Measurements from ENCODE around the gene EFHC1. TPM values are rescaled to one million over a fixed set of nuclear protein-coding genes. Genes with fewer than 3 reads are reported as not detected.

Gene EFHC1
- total RNA-seq, 1 donor from 2014 or later, result 6.6 TPM

DNA sequence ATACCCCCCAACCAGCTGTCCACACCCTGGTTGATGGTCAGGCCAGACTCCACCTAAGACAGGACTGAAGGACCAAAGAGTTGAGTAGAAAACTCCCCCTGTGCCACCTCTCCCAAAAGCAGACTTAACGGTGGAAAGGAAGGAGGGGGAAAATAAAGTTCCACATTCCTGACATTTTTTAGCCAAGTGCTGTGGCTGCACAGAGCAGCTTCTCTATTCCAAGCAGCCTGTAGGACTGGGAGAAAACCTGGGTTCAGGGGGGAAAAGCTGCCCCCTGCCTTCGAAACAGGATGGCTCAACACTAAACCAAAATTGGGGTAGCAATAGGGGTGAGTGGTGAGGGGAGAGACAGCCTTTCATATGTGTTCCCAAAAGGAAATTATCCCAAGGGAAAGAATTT is 153.2 kb downstream of the EFHC1 start:
- TF ChIP-seq CTCF (IDR thresholded peaks at IDR 0.05; ENCODE audit: insufficient read depth, low read length, severe bottlenecking), result no peak
- Histone ChIP-seq H3K4me3 (ENCODE audit: low read depth, low read length) (no peak overlapping the region), H3K27me3 (ENCODE audit: control insufficient read depth, insufficient read depth, low read length) (no peaks in the 10 kb centered on the region), H3K36me3 (ENCODE audit: control insufficient read depth, insufficient read depth, low read length) (no peaks in the 10 kb centered on the region)
- FAIRE-seq, result no peak
- no peak for DNase-seq (ENCODE audit: low read depth)

Other genes starting within 250 kb of the EFHC1 start
- not detected in 2 replicates for gene IL17A, start 234.0 kb upstream of the EFHC1 start, total RNA-seq
- not detected in 2 replicates for gene IL17F, start 175.8 kb upstream of the EFHC1 start, total RNA-seq
- gene MCM3, start 135.6 kb upstream of the EFHC1 start, total RNA-seq, result 11.6 and 23.4 TPM in 2 replicates
- gene PAQR8, start 58.2 kb upstream of the EFHC1 start, total RNA-seq, result 1.3 and 5.6 TPM in 2 replicates
- 3.2 and 4.2 TPM in 2 replicates for gene TRAM2, start 156.7 kb downstream of the EFHC1 start, total RNA-seq